ENCODE data around the gene SPPL2B.

SPPL2B gene

GRCh38 chr19:2302319-2303210, 25.9 kb upstream of the SPPL2B start:
- DNase-seq: no peak

GRCh38 chr19:2303211-2303798, 25.2 kb upstream of the SPPL2B start:
- DNase-seq: no peak

- no peak for DNase-seq
These were observed 22.8 kb upstream of the SPPL2B start for GRCh38 chr19:2305452-2306280.

GRCh38 chr19:2306281-2306806, 22.1 kb upstream of the SPPL2B start:
- no peak for DNase-seq

- no peak for DNase-seq
These were observed 21.5 kb upstream of the SPPL2B start for GRCh38 chr19:2306971-2307370.

GRCh38 chr19:2307518-2308012, 20.9 kb upstream of the SPPL2B start:
- DNase-seq: no peak

- DNase-seq: no peak
These were observed 20.3 kb upstream of the SPPL2B start, which contains the start of gene LINGO3 for GRCh38 chr19:2308114-2308556. Gene LINGO3 (minus strand): TSS chr19:2308154. CDS start chr19:2291776, 16,378 bp downstream.

- no peak for DNase-seq
These were observed 18.6 kb upstream of the SPPL2B start for GRCh38 chr19:2309734-2310362.

- no peak for DNase-seq
These were observed 17.4 kb upstream of the SPPL2B start for GRCh38 chr19:2311093-2311492.

DNA sequence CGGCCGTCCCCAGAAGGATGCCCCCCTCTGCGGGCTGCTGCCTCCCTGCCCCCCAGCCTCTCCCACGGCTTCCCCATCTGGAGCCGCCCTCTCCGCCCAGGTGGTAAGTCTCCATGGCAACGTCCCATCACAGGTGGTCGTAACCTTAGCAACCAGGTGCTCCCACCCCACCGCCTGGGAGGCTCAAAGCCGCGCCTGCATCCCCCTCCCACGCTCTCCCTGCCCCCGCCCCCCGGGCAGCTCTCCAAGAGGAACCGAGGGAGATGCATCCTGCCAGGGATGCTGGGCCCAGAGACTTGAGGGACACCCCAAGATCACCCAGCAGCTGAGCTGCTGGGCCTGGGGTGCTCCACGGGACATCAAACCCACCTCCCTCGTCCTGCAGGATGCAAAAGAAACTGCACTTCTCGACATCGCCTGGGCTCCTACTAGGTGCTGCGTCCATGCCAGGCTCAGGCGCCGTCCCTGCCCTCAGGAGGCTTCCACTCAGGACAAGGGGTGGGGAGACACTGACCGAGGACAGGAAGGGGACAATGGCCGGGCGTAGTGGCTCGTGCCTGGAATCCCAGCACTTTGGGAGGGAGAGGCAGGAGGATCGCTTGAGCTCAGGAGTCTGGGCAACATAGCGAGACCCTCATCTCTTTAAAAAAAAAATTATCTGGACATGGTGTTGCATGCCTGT, 15.5 kb upstream of the SPPL2B start:
- no peak for DNase-seq

GRCh38 chr19:2315121-2315817, 13.2 kb upstream of the SPPL2B start:
- DNase-seq: no peak

DNA sequence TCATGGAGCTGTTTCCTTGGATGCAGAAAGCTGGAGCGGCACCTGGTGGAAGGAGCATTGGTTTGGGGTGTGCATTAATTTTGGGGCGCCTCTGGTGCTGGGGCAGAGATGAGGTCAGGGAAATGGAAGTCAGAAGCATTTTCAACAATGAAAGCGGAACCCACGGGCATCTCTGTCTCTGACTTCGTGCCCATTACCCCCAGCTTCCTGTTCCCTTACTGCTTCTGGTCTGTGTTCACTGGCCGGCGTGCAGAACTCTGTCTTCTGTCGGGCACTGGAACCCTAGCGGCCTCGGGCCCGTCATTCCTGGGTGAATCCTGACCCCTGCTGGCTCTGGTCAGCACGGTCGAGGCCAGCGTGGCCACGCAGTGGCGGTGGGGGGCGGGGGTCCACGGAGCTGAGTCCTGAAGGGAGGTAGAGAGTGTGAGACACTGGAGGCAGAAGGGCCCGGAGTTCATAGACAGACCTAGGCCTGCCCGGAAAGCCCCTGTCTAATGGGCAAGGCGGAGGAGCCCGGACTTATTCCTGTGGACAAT, 12.6 kb upstream of the SPPL2B start:
- peak in 1 of 2 experiments; percentile 32 for DNase-seq

DNA sequence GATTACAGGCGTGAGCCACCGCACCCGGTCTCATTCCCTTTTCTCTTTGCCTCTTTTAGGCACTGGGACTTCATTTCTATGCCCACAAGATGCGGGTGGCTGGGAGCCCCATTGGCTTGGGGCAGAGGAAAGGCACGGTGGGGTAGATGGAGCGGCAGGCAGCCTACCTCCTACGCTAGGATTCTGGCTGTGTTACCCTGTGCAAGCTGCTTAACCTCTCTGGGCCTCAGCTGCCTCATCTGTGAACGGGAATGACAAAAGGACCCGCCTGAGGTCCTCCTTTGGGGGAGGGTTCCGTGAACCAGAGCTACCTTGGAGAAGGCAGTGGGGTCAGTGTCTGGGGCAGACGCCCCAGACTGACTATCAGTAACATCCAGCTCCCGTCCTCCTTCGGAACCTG, 11.2 kb upstream of the SPPL2B start:
- no peak for DNase-seq

DNA sequence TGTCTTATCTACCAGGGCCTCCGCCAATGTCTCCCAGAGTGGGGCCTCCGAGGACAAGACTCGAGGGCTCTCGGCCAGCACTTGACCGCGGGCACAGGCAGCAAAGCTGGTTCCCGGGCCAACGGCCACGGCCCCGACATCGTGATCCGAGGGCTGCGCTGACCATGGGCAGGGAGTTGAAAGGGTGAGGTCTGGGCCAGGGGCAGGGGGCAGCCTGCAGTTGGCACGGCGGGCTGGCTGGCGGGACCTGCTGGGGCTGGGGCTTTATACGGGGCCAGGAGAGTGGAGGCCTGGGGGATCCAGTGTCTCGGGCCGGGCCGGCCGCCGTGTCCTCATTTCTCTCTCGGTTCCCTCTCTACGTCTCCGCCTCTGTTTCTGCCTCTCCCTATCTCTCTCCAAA, 10.7 kb upstream of the SPPL2B start:
- no peak for DNase-seq

DNA sequence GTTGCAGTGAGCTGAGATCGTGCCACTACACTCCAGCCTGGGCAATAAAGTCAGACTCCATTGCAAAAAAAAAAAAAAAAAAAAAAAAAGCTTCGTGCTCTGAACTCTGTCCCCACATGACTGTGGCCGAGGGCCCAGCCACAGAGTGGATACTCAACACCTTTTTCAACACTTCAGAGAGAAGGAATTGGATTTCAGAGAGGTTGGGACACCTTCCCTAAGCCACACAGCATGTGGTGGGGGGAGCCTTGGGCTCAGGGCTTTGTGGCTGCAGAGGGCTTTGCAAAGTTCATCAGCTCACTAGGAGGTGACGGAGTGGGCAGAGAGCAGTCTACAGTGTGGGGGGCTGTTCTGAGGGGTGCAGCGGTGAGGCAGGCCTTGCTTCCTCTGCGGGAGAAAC, 9.6 kb upstream of the SPPL2B start:
- DNase-seq: no peak

GRCh38 chr19:2319551-2319950, 8.9 kb upstream of the SPPL2B start:
- no peak for DNase-seq

DNA sequence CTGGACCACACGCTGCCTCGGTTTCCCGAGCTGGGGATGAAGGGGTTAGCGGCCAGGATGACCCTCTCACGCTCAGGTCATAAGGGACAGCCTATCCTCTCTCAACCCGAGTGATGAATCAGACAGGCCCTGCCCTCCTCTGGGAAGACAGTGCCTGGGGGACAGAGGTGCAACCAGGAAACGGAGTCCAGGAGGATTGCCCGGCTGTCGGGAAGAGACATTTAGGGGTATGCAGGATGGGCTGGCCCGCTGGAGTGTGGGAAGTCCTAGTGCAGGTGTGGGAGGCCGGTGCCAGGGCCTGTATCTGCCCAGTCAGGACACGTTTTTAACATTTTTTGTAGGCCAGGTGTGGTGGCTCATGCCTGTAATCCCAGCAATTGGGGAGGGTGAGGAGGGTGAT, 8.4 kb upstream of the SPPL2B start:
- DNase-seq: no peak

DNA sequence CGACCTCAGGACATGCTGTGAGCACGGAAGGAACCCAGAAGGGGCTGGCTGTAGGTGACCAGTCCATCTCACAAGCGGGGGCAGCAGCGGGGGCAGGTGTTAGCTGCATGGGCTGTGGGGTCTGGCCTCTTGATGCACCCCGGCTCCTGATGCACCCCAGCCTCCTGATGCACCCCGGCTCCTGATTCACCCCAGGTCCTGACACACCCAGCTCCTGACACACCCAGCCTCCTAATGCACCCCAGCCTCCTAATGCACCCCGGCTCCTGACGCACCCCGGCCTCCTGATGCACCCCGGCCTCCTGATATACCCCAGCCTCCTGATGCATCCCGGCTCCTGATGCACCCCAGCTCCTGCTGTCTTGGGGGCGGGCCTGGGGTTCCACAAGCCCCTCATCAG, 7.5 kb upstream of the SPPL2B start:
- DNase-seq: no peak

GRCh38 chr19:2321565-2322283, 6.8 kb upstream of the SPPL2B start:
- DNase-seq: no peak

DNA sequence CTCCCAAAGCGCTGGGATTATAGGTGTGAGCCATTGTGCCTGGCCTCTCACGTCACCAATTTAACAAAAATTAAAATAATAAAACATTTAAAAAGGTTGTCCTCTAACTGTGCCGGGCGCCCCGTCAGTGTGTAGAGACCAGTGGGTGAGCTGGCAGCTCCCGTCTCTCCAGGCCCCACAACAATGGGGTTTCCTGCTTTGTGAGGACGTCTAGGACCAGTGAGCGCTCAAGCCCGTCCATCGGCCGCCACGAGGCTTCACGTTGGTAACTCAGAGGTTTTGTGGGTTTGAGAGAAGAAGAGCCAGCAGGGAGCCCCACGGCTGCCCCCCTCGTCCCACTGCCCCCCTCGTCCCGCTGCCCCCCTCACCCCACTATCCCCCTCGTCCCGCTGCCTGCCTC, 4.8 kb upstream of the SPPL2B start:
- DNase-seq: no peak

All from activated CD4-positive, alpha-beta T cell treated with anti-CD3 and anti-CD28 coated beads, Interleukin-2, amount 50 U/mL, for 48 hours (primary cell).